ENCODE data around the gene HEBP1. TPM values are rescaled to one million over a fixed set of nuclear protein-coding genes. Genes with fewer than 3 reads are reported as not detected.

Gene HEBP1
- total RNA-seq, 1 donor from 2014 or later, result 72.7 TPM

GRCh38 chr12:12951504-12951903 lies 48.6 kb downstream of the HEBP1 start:
- ATAC-seq (no peak), DNase-seq (no peak)
- H3K36me3 ChIP-seq, result no peaks in the 10 kb centered on the region
- TF ChIP-seq CTCF (IDR thresholded peaks at IDR 0.05), result no peak
- intact Hi-C loops (cut with DNase I), result no loop called here
- no peaks in the 10 kb centered on the region for H3K27me3 ChIP-seq (ENCODE audit: low read depth)
- no peak overlapping the region for H3K27ac ChIP-seq
- no peaks in the 10 kb centered on the region for H3K4me1 ChIP-seq
- no peaks in the 10 kb centered on the region for H3K9me3 ChIP-seq
- H3K4me3 ChIP-seq, result no peak overlapping the region

GRCh38 chr12:12947902-12948301 lies 52.2 kb downstream of the HEBP1 start:
- Histone ChIP-seq H3K4me1 (no peaks in the 10 kb centered on the region), H3K27me3 (ENCODE audit: low read depth) (no peaks in the 10 kb centered on the region), H3K9me3 (no peaks in the 10 kb centered on the region), H3K27ac (no peak overlapping the region), H3K4me3 (no peak overlapping the region), H3K36me3 (no peaks in the 10 kb centered on the region)
- TF ChIP-seq CTCF (IDR thresholded peaks at IDR 0.05), result no peak
- intact Hi-C loops (cut with DNase I), result no loop called here
- DNase-seq (no peak), ATAC-seq (no peak)

GRCh38 chr12:12946686-12947355 lies 53.2 kb downstream of the HEBP1 start:
- no peak for ATAC-seq
- intact Hi-C loops (cut with DNase I), result no loop called here
- Histone ChIP-seq H3K27me3 (ENCODE audit: low read depth) (no peaks in the 10 kb centered on the region), H3K36me3 (no peaks in the 10 kb centered on the region), H3K9me3 (no peaks in the 10 kb centered on the region), H3K4me1 (no peaks in the 10 kb centered on the region), H3K27ac (no peak overlapping the region), H3K4me3 (no peak overlapping the region)
- no peak for DNase-seq
- TF ChIP-seq CTCF (IDR thresholded peaks at IDR 0.05), result no peak

- H3K4me1 ChIP-seq, result no peaks in the 10 kb centered on the region
- DNase-seq, result no peak
- H3K9me3 ChIP-seq, result no peaks in the 10 kb centered on the region
- ATAC-seq, result no peak
- no peaks in the 10 kb centered on the region for H3K36me3 ChIP-seq
- no peak overlapping the region for H3K4me3 ChIP-seq
- no peak for TF ChIP-seq CTCF (IDR thresholded peaks at IDR 0.05)
- intact Hi-C loops (cut with DNase I), result no loop called here
- no peaks in the 10 kb centered on the region for H3K27me3 ChIP-seq (ENCODE audit: low read depth)
- H3K27ac ChIP-seq, result no peak overlapping the region
These were observed 54.5 kb downstream of the HEBP1 start for GRCh38 chr12:12945591-12945990.

GRCh38 chr12:12943586-12944260 lies 56.3 kb downstream of the HEBP1 start:
- Histone ChIP-seq H3K4me3 (no peak overlapping the region), H3K4me1 (no peaks in the 10 kb centered on the region), H3K36me3 (no peaks in the 10 kb centered on the region), H3K27ac (no peak overlapping the region), H3K9me3 (no peaks in the 10 kb centered on the region), H3K27me3 (ENCODE audit: low read depth) (no peaks in the 10 kb centered on the region)
- DNase-seq (no peak), ATAC-seq (no peak)
- intact Hi-C loops (cut with DNase I), result no loop called here
- no peak for TF ChIP-seq CTCF (IDR thresholded peaks at IDR 0.05)

Data from lower lobe of right lung (tissue), 2 donors.